ENCODE data around the gene TRA2A. TPM values are rescaled to one million over a fixed set of nuclear protein-coding genes. Genes with fewer than 3 reads are reported as not detected.

Gene TRA2A
- total and polyA plus RNA-seq, 2 of the 13 experiments (the other 11 are each of a cell fraction or from before 2014, with no cell fraction given) = 39.1 to 41.6 TPM

GRCh38 chr7:23473844-23474093 is 58.0 kb downstream of the TRA2A start (continued):
- 0 out of 2 replicates have a peak, but pooled peaks have one; percentile 10 for TF ChIP-seq ZNF124 (CRISPR knock-in tag; IDR thresholded peaks at IDR 0.05)
- peak; percentile 68; the same call in 1 of the 2 replicates for TF ChIP-seq ZNF563 (CRISPR knock-in tag; IDR thresholded peaks at IDR 0.05)
- no peak for TF ChIP-seq ZFP91 (CRISPR knock-in tag; IDR thresholded peaks at IDR 0.05; ENCODE audit: borderline replicate concordance)
- 0 out of 2 replicates have a peak, but pooled peaks have one; percentile 18 for TF ChIP-seq SNAI1 (CRISPR knock-in tag; IDR thresholded peaks at IDR 0.05; ENCODE audit: borderline replicate concordance)
- TF ChIP-seq ZNF350 (CRISPR knock-in tag; IDR thresholded peaks at IDR 0.05; ENCODE audit: borderline replicate concordance, low read depth) = no peak
- peak; percentile 77; the same call in 1 of the 2 replicates for TF ChIP-seq ZNF446 (CRISPR knock-in tag; IDR thresholded peaks at IDR 0.05)
- TF ChIP-seq NFAT5 (CRISPR knock-in tag; IDR thresholded peaks at IDR 0.05) = 0 out of 2 replicates have a peak, but pooled peaks have one; percentile 85
- 0 out of 2 replicates have a peak, but pooled peaks have one; percentile 43 for TF ChIP-seq CENPBD1 (CRISPR knock-in tag; IDR thresholded peaks at IDR 0.05; ENCODE audit: borderline replicate concordance, low read depth)
- TF ChIP-seq JUND (CRISPR knock-in tag; IDR thresholded peaks at IDR 0.05) = peak; percentile 46; the same call in 1 of the 2 replicates
- TF ChIP-seq ZNF790 (CRISPR knock-in tag; IDR thresholded peaks at IDR 0.05; ENCODE audit: borderline replicate concordance) = peak; percentile 83; the same call in 1 of the 2 replicates
- TF ChIP-seq ZNF160 (CRISPR knock-in tag; IDR thresholded peaks at IDR 0.05) = 0 out of 2 replicates have a peak, but pooled peaks have one; percentile 62
- TF ChIP-seq ZNF713 (CRISPR knock-in tag; IDR thresholded peaks at IDR 0.05) = no peak
- no peak for TF ChIP-seq SP140L (CRISPR knock-in tag; IDR thresholded peaks at IDR 0.05; ENCODE audit: borderline replicate concordance)
- no peak for TF ChIP-seq SALL1 (CRISPR knock-in tag; IDR thresholded peaks at IDR 0.05)
- 0 out of 2 replicates have a peak, but pooled peaks have one; percentile 23 for TF ChIP-seq MTF1 (CRISPR knock-in tag; IDR thresholded peaks at IDR 0.05)
- peak; percentile 77; the same call in 1 of the 2 replicates for TF ChIP-seq NCOA1 (CRISPR knock-in tag; IDR thresholded peaks at IDR 0.05)
- no peak for TF ChIP-seq NFE2 (CRISPR knock-in tag; IDR thresholded peaks at IDR 0.05)
- TF ChIP-seq RAD51 (IDR thresholded peaks at IDR 0.05; ENCODE audit: borderline replicate concordance) = no peak
- peak; percentile 65; the same call in 1 of the 2 replicates for TF ChIP-seq ZNF709 (CRISPR knock-in tag; IDR thresholded peaks at IDR 0.05)
- TF ChIP-seq ZNF710 (CRISPR knock-in tag; IDR thresholded peaks at IDR 0.05; ENCODE audit: borderline replicate concordance) = 0 out of 2 replicates have a peak, but pooled peaks have one; percentile 3
- TF ChIP-seq ZNF30 (CRISPR knock-in tag; IDR thresholded peaks at IDR 0.05) = 0 out of 2 replicates have a peak, but pooled peaks have one; percentile 79
- TF ChIP-seq CAMTA2 (CRISPR knock-in tag; IDR thresholded peaks at IDR 0.05; ENCODE audit: borderline replicate concordance) = peak; percentile 59; the same call in 1 of the 2 replicates

Data from HepG2 (cell line).